ENCODE data around the gene EPS8L3.

DNA sequence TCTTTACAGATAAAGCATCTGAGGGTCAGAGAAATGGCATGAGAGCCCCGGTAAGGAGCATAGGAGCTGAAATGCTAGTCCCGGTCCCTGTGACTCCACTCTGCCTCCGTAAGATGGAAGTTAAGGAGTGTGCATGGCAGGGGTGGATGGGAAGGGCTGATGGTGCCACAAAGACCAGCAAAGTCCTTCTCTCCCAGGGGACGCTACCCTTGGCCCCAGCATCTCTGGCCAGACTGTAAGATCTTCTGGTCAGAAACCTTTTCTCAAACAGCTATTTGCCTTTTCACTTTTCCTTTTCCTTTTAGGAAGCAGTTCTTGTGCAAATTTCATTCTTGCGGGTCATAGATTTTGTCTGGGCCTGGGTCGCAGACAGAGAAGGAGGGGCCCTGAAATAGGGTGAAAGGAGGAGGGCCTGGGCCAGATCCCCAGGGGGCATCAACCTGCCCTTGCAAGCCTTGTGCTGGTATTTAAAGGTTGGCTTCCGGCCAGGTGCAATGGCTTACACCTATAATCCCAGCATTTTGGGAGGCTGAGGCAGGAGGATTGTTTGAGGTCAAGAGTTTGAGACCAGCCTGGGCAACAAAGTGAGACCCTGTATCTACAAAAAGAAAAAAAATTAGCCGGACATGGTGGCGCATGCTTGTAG is 14.4 kb upstream of the EPS8L3 start:
- TF ChIP-seq, protein P1, sequence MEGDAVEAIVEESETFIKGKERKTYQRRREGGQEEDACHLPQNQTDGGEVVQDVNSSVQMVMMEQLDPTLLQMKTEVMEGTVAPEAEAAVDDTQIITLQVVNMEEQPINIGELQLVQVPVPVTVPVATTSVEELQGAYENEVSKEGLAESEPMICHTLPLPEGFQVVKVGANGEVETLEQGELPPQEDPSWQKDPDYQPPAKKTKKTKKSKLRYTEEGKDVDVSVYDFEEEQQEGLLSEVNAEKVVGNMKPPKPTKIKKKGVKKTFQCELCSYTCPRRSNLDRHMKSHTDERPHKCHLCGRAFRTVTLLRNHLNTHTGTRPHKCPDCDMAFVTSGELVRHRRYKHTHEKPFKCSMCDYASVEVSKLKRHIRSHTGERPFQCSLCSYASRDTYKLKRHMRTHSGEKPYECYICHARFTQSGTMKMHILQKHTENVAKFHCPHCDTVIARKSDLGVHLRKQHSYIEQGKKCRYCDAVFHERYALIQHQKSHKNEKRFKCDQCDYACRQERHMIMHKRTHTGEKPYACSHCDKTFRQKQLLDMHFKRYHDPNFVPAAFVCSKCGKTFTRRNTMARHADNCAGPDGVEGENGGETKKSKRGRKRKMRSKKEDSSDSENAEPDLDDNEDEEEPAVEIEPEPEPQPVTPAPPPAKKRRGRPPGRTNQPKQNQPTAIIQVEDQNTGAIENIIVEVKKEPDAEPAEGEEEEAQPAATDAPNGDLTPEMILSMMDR (IDR thresholded peaks at IDR 0.05 in 4 of 5, conservative IDR thresholded peaks at IDR 0.05 in 1 of 5), result no peak
- no peak for TF ChIP-seq POLR2A (IDR thresholded peaks at IDR 0.05)
